ENCODE results near the gene COL4A1. TPM values are rescaled to one million over a fixed set of nuclear protein-coding genes. Genes with fewer than 3 reads are reported as not detected.

Gene COL4A1
- polyA plus RNA-seq, 1 of the 3 experiments (the other 2 are of a cell fraction) = 30.3 TPM

- DNase-seq = no peak
- no peak for TF ChIP-seq FOXM1 (IDR thresholded peaks at IDR 0.05; ENCODE audit: low read depth)
- no peak for TF ChIP-seq CHD2 (IDR thresholded peaks at IDR 0.05; ENCODE audit: low read length, partially characterized antibody)
- TF ChIP-seq NRF1 (IDR thresholded peaks at IDR 0.05; ENCODE audit: low read depth, low read length) = no peak
- no peak for TF ChIP-seq IRF3 (IDR thresholded peaks at IDR 0.05; ENCODE audit: low read depth, low read length)
- TF ChIP-seq USF1 (IDR thresholded peaks at IDR 0.05; ENCODE audit: borderline replicate concordance, low read depth) = no peak
- TF ChIP-seq CTCF (IDR thresholded peaks at IDR 0.05) = no peak
- no peak for TF ChIP-seq PBX3 (IDR thresholded peaks at IDR 0.05)
- TF ChIP-seq POLR2AphosphoS5 (IDR thresholded peaks at IDR 0.05; ENCODE audit: low read depth, low read length) = no peak
- TF ChIP-seq SMC3 (IDR thresholded peaks at IDR 0.05; ENCODE audit: low read depth, low read length) = no peak
- no peak for TF ChIP-seq TAF1 (IDR thresholded peaks at IDR 0.05; ENCODE audit: borderline replicate concordance, low read depth, low read length)
- TF ChIP-seq FOSL2 (IDR thresholded peaks at IDR 0.05; ENCODE audit: borderline replicate concordance, low read depth) = no peak
- TF ChIP-seq RAD21 (IDR thresholded peaks at IDR 0.05; ENCODE audit: low read length) = no peak
- CTCF ChIA-PET = interaction anchor here (1.2 kb wide), 1 partner anchor 18 kb away, joined by 3 read pairs; no protein-coding TSS in a partner anchor
Measured at GRCh38 chr13:110286833-110287819, 19.8 kb downstream of the COL4A1 start.

More at GRCh38 chr13:110286833-110287819, 19.8 kb downstream of the COL4A1 start:
- Histone ChIP-seq H3K4me1 (ENCODE audit: control insufficient read depth in 1 of 2, insufficient read depth in 2 of 2, low read depth in 1 of 2, low read length in 1 of 2) (peaks cover 0 to 6% of the 10 kb centered on the region in 2 experiments; a peak in 1 of 4 replicates), H3K79me2 (ENCODE audit: insufficient read depth) (peaks cover 89% of the 10 kb centered on the region), H3K4me2 (no peak overlapping the region), H3F3A (replicated peaks; ENCODE audit: insufficient read depth) (peaks cover 6% of the 10 kb centered on the region), H3K9ac (no peak overlapping the region), H3K9me2 (no peaks in the 10 kb centered on the region), H3K27me3 (ENCODE audit: insufficient read depth) (no peaks in the 10 kb centered on the region), H3K27ac (ENCODE audit: low read depth in 2 of 2, low read length in 1 of 2) (no peak overlapping the region), H2AFZ (ENCODE audit: low read depth) (no peak overlapping the region), H3K9me3 (no peaks in the 10 kb centered on the region), H4K20me1 (ENCODE audit: insufficient read depth) (peaks cover 28% of the 10 kb centered on the region; the same call in 1 of the 2 replicates), H3K36me3 (replicated peaks in 1 of 2; ENCODE audit: control insufficient read depth in 1 of 2, insufficient read depth in 2 of 2, low read length in 1 of 2) (peaks cover 0 to under 1% of the 10 kb centered on the region in 2 experiments), H3K4me3 (ENCODE audit: low read depth in 2 of 2, low read length in 1 of 2) (no peak overlapping the region)
- POLR2A ChIA-PET = no interaction called here
- WGBS (ENCODE audit: low lambda C conversion rate) = 91% methylated on average over 20 of the region's 21 CpGs
